SIG-M5 (cell line): ENCODE results near the gene ROR1.

ENCODE experiments used
- DNase-seq: peaks from one replicate; lab custom pipeline; 2025; lab: John Stamatoyannopoulos, UW

The ROR1 gene

GRCh38 chr1:63936801-63937200 lies 163.0 kb downstream of the ROR1 start:
- DNase-seq: no peak

DNA sequence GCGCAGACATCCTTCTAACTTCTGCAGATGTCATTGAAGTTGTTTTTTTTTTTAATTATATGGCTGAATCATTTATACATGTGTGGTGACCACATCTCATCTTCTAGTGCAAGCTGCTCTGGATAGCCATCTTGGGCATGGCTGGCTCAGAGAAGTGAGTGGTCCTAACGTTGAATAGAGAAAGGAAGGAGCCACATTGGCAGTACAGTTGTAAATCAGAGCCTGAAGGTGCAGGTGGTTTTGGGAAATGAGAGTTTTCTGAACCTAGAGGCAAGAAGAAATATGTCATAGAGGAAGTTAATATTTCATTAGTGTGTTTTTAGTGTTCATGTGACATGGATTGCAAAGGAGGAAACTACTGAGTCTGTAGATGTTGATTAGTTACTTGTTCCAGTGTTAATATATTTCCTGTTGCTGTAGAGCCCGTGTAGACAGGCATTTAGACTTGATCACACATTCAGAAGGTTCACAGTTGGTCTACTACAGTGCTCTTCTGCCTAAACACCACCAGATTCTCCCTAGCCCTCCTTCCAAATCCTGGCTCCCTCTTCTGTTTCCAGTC lies 163.7 kb downstream of the ROR1 start:
- no peak for DNase-seq

- no peak for DNase-seq
Observed at GRCh38 chr1:63940440-63940839, 166.6 kb downstream of the ROR1 start.

DNA sequence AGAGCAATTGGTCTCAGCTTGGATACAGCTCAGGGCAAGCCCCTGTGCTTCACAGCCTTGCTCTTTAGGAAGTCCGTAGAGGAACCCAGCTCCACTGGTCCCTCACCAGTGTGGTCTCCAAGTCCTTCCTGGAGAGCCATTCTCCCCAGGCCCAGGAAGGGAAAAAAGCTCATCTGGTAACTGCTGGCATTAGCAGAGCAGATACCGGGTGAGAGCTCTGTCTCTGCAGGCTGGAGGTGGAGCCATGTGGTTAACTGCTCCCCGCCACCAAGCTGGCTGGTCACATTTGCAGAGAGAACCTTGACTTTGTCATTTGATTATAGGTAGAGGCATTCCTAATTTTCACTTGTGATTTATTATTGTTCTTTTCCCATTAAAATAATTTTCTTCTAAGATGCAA lies 169.6 kb downstream of the ROR1 start:
- no peak for DNase-seq

DNA sequence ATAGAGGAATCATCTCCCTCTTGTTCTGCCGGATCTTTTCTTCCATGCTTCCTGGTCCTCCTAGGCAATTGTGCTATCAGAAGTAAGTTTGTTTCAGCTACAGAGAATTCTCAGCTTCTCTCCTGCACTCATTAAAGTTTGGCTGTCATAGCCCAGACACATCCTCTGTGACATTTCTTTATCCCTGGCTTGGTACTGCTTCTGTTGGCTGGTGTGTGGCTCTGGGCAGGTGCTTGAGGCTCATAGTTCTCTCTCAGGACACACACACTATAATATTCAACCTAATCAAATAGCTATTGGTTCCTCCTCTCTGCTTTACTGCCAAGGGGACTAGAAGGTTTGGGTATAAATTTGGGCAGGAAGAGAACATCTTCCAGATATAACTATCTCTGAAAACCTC lies 172.1 kb downstream of the ROR1 start:
- no peak for DNase-seq

- DNase-seq: no peak
Observed at GRCh38 chr1:63946866-63947491, 173.2 kb downstream of the ROR1 start.

DNA sequence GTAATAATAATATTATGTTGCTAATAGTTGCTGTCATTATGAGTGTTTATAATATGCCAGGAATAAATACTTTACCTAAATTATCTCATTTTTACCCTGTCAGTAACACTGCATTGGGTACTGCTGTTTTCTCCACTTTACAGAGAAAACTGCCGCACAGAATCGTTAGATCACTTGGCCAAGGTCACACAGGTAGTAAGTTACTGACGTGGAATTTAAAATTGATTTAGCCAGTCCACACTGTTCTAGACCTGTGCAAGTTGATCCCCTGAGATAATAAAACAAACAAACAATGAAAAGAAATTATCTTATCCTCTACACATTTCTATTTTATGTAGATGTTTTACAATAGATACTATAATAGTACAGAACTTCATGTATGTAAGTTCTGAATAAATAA lies 174.1 kb downstream of the ROR1 start:
- no peak for DNase-seq

DNA sequence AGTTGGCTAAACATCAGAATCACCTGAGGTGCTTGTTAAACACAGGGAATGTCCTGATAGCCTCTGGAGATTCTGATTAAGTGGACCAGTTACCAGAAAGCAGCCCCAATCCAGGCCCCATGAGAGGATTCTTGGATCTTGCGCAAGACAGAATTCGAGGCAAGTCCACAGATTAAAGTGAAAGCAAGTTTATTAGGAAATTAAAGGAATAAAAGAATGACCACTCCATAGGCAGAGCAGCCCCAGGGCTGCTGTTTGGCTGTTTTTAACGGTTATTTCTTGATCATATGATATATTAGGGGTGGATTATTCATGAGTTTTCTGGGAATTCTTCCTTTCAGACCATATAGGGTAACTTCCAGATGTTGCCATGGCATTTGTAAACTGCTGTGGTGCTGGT lies 176.2 kb downstream of the ROR1 start:
- DNase-seq: no peak

- DNase-seq: no peak
Observed at GRCh38 chr1:63951059-63951946, 177.5 kb downstream of the ROR1 start.

DNA sequence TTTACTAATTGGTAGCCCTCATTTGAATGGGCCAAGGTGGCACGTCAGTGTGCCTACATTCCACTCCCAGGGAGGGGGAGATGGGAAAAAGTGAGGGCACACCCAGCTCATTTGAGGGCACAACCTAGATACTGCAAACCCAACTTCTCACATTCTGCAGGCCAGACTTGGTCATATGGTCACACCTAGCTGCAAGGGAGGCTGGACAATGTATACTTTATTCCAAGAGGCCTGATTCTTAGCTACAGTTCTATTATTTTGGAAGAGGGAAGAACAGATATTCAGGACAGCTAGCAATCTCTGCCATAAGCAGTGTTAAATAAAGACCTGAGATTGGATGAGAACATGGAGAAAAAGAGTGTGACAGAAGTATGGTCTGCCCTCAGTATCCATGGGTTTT lies 180.4 kb downstream of the ROR1 start:
- no peak for DNase-seq

GRCh38 chr1:63955370-63956145 lies 181.7 kb downstream of the ROR1 start:
- no peak for DNase-seq

GRCh38 chr1:63958556-63958955 lies 184.7 kb downstream of the ROR1 start:
- DNase-seq: no peak

- DNase-seq: no peak
Observed at GRCh38 chr1:63960326-63960725, 186.5 kb downstream of the ROR1 start.

- DNase-seq: no peak
Observed at GRCh38 chr1:63966016-63966415, 192.2 kb downstream of the ROR1 start.

DNA sequence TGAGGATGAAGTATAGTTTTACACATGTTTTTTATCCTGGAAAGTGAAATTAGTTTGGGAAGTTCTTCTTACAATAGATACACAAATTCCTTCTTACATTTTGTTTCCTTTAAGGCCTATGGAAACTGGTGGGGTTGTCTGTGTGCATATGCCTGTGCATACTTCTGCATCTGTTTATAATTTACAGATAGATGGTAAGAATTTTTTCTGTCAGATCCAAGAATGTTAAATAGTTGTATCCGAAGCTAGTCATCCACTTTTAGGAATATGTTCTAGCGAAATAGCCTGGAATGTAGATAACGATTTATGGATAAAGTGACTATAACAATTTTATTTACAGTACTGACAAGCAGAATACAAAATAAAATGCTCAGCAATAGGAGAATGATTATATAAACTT lies 194.1 kb downstream of the ROR1 start:
- no peak for DNase-seq

DNA sequence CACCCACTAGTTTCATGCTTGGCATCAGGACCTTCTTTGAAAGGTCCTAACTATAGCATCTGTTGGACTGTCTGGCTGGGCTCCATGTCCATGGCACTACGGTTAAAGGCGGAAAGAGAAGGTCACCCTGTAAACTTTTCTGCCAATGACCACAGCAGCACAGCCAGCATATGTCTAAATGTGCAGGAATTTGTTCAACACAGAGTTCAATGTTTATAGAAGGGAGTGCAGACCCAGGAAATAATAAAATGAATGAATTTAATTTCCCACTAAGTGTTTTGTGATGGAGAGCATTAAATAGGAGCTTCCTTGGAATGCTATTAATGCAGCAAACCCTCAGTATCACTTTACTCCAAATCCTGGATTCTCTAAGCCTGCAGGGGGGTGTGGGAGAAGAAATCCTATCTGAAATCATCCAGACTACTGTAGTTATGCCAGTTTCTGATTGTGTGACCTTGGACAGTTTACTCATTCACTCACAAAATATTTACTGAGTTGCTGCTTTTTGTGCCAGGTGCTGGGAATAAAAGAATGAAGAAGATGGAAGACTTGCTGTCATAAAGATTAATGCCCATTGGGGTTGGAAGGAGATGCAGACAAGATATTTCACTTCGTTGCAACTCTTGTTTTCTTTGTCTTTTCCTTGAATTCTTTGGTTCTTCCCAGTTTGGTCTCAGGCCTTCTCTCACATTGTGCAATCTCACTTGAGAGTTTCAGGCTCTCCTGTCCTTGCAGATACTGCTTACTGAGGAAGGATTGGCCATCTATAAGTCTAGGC lies 195.0 kb downstream of the ROR1 start:
- no peak for DNase-seq

GRCh38 chr1:63969441-63969901 lies 195.7 kb downstream of the ROR1 start:
- DNase-seq: no peak

GRCh38 chr1:63971557-63971956 lies 197.7 kb downstream of the ROR1 start:
- DNase-seq: no peak

DNA sequence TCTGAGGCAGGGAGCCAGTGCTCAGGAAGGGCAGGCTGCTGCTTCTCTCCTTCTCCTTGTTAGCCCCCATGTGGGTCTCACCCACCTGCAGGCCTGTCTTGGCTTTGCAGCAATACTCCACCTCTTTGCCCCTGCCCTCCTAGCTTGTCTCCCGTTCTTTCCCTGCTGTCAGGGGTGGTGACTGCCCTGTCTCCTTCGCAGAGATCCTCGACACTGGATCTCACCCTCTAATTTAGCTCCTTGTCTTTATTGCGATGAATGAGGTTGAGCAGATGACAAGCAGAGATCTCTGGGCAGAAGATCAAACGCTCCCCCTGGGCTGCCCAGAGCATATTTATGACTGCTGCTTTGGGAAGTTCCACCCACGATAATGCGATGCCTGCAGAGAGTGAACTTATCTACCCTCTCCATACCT lies 199.2 kb downstream of the ROR1 start:
- no peak for DNase-seq

DNA sequence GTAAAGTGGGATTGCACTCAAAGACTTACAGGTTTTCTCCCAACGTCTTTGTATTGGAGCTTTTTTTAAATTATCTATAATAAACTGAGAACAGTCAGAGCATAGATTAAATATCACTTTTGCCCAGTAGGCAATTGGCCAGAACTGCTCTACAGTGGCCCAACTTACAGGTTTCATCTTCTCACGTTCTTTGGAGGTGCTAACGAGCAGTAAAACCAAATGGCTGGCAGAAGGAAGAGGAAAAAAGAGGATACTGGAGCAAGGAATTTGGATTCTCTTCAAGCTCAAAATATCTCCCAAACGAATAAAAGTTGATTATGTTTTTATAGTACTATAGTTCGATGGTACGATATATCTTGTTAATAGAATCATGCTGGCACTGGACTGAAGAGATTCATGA lies 201.1 kb downstream of the ROR1 start:
- no peak for DNase-seq

GRCh38 chr1:63975481-63975880 lies 201.7 kb downstream of the ROR1 start:
- DNase-seq: no peak

GRCh38 chr1:63976006-63976405 lies 202.2 kb downstream of the ROR1 start:
- no peak for DNase-seq
